Measurements from ENCODE around the gene KCNJ6. TPM values are rescaled to one million over a fixed set of nuclear protein-coding genes. Genes with fewer than 3 reads are reported as not detected.

The KCNJ6 gene
- total RNA-seq, 1 experiment from 2014 or later, result 1.2 TPM

- H3K4me2 ChIP-seq (ENCODE audit: insufficient read depth, insufficient read length, low read length), result no peak overlapping the region
These were observed 27.6 kb downstream of the KCNJ6 start for GRCh38 chr21:37888659-37889058.

More at GRCh38 chr21:37888659-37889058, 27.6 kb downstream of the KCNJ6 start:
- no peak overlapping the region for H4K91ac ChIP-seq (ENCODE audit: insufficient read length, low read depth, low read length)
- no peak overlapping the region for H3K27ac ChIP-seq (ENCODE audit: insufficient read length, low read depth, low read length)
- Mint-ChIP-seq H3K27ac (no peak overlapping the region), H3K9me3 (no peaks in the 10 kb centered on the region; a peak in 1 of 5 replicates), H3K4me3 (no peak overlapping the region), H3K4me1 (peaks cover 30 to 35% of the 10 kb centered on the region in 2 experiments), H3K27me3 (ENCODE audit: low read depth) (no peaks in the 10 kb centered on the region; the same call in 1 of the 2 replicates), H3K36me3 (ENCODE audit: insufficient read depth in 1 of 3, low read depth in 3 of 3) (peaks cover 0 to 11% (median 0%) of the 10 kb centered on the region in 3 experiments; a peak in 3 of 7 replicates)
- H2BK120ac ChIP-seq (ENCODE audit: low read depth, low read length, poor library complexity, severe bottlenecking), result no peak overlapping the region
- H4K8ac ChIP-seq (replicated peaks; ENCODE audit: insufficient read length, low read depth, low read length), result no peak overlapping the region
- H3T11ph ChIP-seq (ENCODE audit: low read length), result no peak overlapping the region
- no peaks in the 10 kb centered on the region for H3K23me2 ChIP-seq (ENCODE audit: insufficient read length, low read depth, low read length, poor library complexity, severe bottlenecking)
- H3K9ac ChIP-seq (ENCODE audit: extremely low read depth, insufficient read length, low read length), result no peak overlapping the region
- DNase-seq, result no peak
- H4K20me1 ChIP-seq (ENCODE audit: control insufficient read depth, insufficient read depth, insufficient read length), result peaks cover 2% of the 10 kb centered on the region
- no peak overlapping the region for H2BK12ac ChIP-seq (ENCODE audit: insufficient read length, low read depth, low read length)
- H3K4me1 ChIP-seq (ENCODE audit: insufficient read depth, low read length), result peaks cover 6% of the 10 kb centered on the region; the same call in 1 of the 2 replicates
- H3K27me3 ChIP-seq (ENCODE audit: insufficient read depth, low read length), result no peaks in the 10 kb centered on the region
- no peak overlapping the region for H4K5ac ChIP-seq (ENCODE audit: insufficient read length, low read depth, low read length)
- no peak overlapping the region for H2AK5ac ChIP-seq (ENCODE audit: insufficient read length, low read length)
- H3K23ac ChIP-seq (ENCODE audit: insufficient read length, low read depth, low read length), result no peak overlapping the region
- H2BK5ac ChIP-seq (ENCODE audit: insufficient read length, low read length), result no peak overlapping the region
- no peak overlapping the region for H3K14ac ChIP-seq (ENCODE audit: insufficient read depth, low read length)
- H3K79me1 ChIP-seq (ENCODE audit: insufficient read depth, low read depth, low read length, poor library complexity, severe bottlenecking), result no peaks in the 10 kb centered on the region
- TF ChIP-seq, protein P1, sequence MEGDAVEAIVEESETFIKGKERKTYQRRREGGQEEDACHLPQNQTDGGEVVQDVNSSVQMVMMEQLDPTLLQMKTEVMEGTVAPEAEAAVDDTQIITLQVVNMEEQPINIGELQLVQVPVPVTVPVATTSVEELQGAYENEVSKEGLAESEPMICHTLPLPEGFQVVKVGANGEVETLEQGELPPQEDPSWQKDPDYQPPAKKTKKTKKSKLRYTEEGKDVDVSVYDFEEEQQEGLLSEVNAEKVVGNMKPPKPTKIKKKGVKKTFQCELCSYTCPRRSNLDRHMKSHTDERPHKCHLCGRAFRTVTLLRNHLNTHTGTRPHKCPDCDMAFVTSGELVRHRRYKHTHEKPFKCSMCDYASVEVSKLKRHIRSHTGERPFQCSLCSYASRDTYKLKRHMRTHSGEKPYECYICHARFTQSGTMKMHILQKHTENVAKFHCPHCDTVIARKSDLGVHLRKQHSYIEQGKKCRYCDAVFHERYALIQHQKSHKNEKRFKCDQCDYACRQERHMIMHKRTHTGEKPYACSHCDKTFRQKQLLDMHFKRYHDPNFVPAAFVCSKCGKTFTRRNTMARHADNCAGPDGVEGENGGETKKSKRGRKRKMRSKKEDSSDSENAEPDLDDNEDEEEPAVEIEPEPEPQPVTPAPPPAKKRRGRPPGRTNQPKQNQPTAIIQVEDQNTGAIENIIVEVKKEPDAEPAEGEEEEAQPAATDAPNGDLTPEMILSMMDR (conservative IDR thresholded peaks at IDR 0.05), result no peak
- H2BK15ac ChIP-seq (ENCODE audit: low read depth, low read length), result no peak overlapping the region
- H2BK20ac ChIP-seq (ENCODE audit: low read depth, low read length, poor library complexity, severe bottlenecking), result no peak overlapping the region
- no CpG with 5 or more reads among the region's 6 CpGs for WGBS (ENCODE audit: extremely low coverage, insufficient read length, low lambda C conversion rate)
- no peak overlapping the region for H3K4ac ChIP-seq (ENCODE audit: low read depth, low read length)
- no peak overlapping the region for H3K56ac ChIP-seq (ENCODE audit: insufficient read length, low read depth, low read length)
- no peak overlapping the region for H3K18ac ChIP-seq (ENCODE audit: insufficient read length, low read depth, low read length)
- no peaks in the 10 kb centered on the region for H3K79me2 ChIP-seq (ENCODE audit: insufficient read depth, low read length)
- H2AFZ ChIP-seq (ENCODE audit: low read length), result no peak overlapping the region
- H3K9me3 ChIP-seq (ENCODE audit: control insufficient read depth, low read depth, low read length), result no peaks in the 10 kb centered on the region

Data from H9 (cell line).